GM12874 (cell line): ENCODE results near the gene ADORA3.

Experiments used
- CTCF ChIP-seq: IDR thresholded peaks from 2 replicates; pipeline ENCODE4 v1.5.1; 2011; ENCODE audit warnings: low read depth, mild to moderate bottlenecking, control low read depth, low read length, moderate library complexity; ENCODE audit not compliant: insufficient read depth

Gene ADORA3

GRCh38 chr1:111513410-111514020 lies 10.1 kb upstream of the ADORA3 start:
- no peak for TF ChIP-seq CTCF

GRCh38 chr1:111512931-111513330 lies 9.5 kb upstream of the ADORA3 start:
- no peak for TF ChIP-seq CTCF

- no peak for TF ChIP-seq CTCF
Observed at GRCh38 chr1:111512132-111512889, 8.9 kb upstream of the ADORA3 start.

GRCh38 chr1:111511370-111511769 lies 7.9 kb upstream of the ADORA3 start:
- no peak for TF ChIP-seq CTCF

- TF ChIP-seq CTCF = no peak
Observed at GRCh38 chr1:111509997-111510375, 6.6 kb upstream of the ADORA3 start.

GRCh38 chr1:111507411-111508201 lies 4.2 kb upstream of the ADORA3 start:
- TF ChIP-seq CTCF = no peak

GRCh38 chr1:111506561-111506960 lies 3.1 kb upstream of the ADORA3 start:
- no peak for TF ChIP-seq CTCF
